HG03460 (cell line): ENCODE measurements around the gene NR5A2.

ENCODE experiments used
- ATAC-seq: cut with Tn5 transposase; IDR thresholded peaks from one replicate; pipeline ENCODE4 v1.9.1; 2021; ENCODE audit not compliant: unreplicated experiment

Gene NR5A2

GRCh38 chr1:200027264-200027823 lies at the start of gene NR5A2:
NR5A2 (plus strand) TSS chr1:200027710; CDS start chr1:200027848, 138 bp downstream.
- no peak for ATAC-seq

GRCh38 chr1:199978408-199978940 lies 49.0 kb upstream of the NR5A2 start:
- ATAC-seq, result no peak

GRCh38 chr1:199979071-199979470 lies 48.4 kb upstream of the NR5A2 start:
- no peak for ATAC-seq

DNA sequence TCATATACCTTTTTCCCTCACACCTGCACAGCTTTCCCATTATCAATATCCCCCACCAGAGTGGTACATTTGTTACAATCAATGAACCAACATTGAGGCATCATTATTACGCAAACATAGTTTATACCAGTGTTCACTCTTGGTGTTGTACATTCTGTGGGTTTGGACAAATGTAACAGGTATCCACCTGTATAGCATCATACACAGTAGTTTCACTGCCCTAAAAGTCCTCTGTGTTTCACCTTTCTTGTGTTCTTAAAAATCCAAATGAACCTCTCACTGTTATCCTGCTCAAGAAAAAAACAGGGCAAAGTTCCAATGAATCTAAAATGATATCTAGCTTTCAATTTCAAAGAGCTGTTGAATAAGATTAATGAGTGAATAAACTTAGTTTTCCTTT lies 45.9 kb upstream of the NR5A2 start:
- ATAC-seq, result no peak

- ATAC-seq, result no peak
These were observed 44.9 kb upstream of the NR5A2 start for GRCh38 chr1:199982606-199983005.

GRCh38 chr1:199983531-199983930 lies 44.0 kb upstream of the NR5A2 start:
- no peak for ATAC-seq

- ATAC-seq, result no peak
These were observed 32.3 kb upstream of the NR5A2 start for GRCh38 chr1:199995096-199995685.

GRCh38 chr1:200005165-200005564 lies 22.3 kb upstream of the NR5A2 start:
- ATAC-seq, result no peak

DNA sequence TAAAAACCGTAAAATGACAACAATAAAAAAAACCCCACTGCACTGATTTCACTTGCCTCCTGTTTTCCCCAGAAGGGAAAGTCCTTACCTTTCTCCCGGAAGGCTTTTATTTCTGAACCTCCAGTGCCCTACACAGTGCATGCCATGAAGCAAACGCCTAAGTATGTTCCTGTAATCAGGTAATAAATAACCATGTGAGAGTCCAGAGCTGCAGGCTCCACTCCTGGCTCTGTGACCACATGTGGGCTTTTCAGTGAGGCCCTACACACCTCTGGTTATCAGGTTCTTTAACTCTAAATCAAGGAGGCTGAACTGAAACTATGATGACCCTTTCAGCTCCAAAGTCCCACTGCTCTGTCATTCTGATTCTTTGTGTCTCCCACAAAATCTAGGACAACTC lies 20.8 kb upstream of the NR5A2 start:
- no peak for ATAC-seq

DNA sequence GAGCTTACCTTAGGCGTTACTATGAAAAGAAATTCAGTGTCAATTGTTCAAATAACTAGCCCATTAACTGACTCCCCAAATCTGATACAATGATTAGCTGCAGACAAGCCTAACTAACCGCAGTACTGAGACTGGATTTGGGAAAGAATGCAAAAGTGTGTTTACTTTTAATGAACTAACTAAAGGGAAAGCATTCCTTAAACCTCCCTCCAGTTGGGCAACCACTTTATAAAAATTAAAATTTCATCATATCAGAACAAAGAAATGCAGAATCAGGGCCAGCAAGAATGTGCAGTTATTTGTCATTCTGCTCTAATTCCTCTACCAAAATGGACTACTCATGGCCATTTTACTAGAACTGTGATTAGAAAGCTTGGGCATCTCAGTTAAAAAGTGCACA lies 11.7 kb upstream of the NR5A2 start:
- ATAC-seq, result no peak

- ATAC-seq, result no peak
These were observed 5.8 kb upstream of the NR5A2 start for GRCh38 chr1:200021577-200022238.

GRCh38 chr1:200022239-200022804 lies 5.2 kb upstream of the NR5A2 start:
- no peak for ATAC-seq

- ATAC-seq, result no peak
These were observed 1.1 kb downstream of the NR5A2 start for GRCh38 chr1:200028586-200029034.

GRCh38 chr1:200029035-200029821 lies 1.7 kb downstream of the NR5A2 start:
- ATAC-seq, result no peak

DNA sequence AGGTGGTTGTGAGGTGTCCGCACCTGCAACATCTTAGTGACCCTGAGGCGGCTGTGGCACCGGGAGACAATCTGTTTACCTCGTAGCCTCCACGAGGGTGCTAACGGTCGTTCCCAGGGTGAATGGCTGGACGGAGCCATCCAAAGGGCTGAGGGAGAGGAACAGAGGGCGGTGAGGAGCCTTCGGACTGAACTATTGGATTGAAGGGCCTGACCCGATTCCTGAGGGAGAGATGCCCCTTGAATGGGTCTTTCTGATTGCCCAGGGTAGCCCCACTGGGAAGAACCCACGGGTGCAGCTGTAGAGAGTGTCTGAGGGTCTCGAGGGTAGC lies 2.3 kb downstream of the NR5A2 start:
- no peak for ATAC-seq

- ATAC-seq, result no peak
These were observed 3.3 kb downstream of the NR5A2 start for GRCh38 chr1:200030791-200031190.

DNA sequence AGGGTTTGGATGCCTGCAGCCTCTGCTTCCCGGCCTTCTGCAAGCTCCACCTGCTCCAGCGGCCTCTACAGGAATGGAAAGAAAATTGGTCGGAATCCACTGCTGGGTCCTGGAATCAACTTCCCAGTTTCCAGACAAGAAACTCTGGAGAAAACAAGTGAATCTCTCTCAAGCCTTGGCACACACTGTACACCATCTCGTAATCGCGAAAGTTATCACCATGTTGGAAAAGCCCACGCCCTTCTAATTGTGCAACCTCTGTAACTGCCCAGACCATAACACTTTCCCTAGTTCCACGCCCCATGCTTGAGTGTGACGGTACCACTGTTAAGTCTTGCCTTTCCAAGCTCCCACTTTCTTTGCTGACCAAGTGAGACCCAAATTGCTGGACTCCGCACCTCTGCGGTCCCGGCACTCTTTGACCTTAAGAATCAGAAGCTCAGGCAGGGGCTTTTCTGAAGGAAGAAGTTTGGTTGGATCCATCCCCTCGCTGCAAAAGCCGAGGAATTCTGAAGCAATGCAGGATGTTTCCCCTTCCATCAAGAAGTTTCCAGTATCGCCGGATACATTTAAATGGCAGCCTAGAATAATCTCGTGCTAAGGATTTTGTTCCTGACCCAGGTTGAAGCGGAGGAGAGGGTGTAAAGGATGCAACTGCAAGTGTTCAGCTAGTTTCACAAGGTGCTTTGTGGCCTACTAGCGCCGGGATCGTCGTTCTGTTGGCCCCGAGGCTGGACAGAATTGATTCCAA lies 6.2 kb downstream of the NR5A2 start:
- ATAC-seq, result no peak

DNA sequence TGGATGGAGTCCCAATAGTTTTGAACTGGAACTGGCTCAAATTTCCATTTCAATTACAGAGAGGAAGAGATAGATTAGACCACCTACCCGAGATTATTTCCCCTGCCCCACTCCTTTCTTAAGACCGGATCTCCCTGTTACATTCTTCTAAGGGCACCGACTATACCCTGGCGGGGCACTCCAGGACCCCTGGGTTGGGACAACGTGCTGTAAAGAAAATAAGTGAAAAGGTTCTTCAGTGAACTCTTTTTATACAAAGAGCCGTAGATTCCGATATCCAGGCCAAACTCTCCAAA lies 6.7 kb downstream of the NR5A2 start:
- ATAC-seq, result no peak

DNA sequence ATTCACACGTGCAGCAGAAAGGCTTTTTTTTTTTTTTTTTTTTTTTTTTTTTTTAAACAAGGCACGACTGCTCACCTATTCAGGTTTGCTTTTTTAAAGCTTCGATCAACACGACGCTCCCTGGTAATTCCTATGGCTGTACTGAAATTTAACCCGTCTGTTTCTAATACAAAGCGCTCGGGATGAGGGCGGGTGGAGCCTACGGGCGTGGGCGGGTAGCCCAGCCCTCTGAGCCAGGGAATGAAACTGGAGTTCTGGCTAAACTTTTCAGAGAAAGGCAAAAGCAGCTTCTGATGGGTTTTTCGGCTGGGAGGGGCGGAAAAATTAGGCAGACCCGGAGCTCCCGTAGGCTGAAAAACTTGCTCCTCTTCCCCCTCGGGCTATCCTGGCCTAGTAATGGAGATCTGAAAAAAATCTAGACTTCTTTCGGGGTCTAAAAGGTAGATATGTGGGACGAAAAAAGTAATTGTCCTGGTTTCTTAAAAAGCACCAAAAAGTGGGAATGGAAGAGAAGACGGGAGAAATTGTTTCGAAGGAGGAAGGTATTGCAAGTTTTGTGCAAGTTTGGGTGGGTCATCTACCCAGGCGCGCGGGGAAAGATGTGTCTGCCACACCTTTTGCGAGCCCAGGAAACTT lies 7.4 kb downstream of the NR5A2 start:
- ATAC-seq, result no peak

DNA sequence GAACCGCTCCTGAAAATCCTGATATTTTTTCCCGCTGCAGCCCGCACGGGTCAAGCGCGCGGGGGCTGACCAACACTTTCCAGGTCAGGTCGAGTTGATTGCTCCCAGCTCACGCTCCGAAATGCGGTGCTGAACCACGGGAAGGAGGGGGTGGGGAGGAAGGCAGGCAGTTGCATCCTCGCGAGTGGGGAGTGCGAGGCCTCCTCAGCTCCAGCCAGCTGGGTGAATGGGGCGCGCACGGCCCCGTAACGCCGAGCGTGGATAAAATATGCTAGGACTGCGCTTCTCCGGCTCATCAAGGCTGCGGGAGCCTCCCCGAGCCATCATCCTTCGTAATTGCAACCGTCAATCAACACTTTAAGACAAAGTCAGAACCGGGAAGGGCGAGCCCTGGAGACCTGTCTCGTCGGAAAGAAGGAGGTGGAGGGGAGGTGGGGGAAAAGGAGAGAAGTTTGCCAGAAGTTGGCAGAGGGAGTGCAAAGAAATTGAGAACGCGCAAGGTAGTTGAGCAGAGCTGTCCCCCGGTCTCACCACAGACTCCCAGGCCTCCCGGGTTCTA lies 8.0 kb downstream of the NR5A2 start:
- ATAC-seq, result no peak
